Lower leg skin (tissue), 4 donors: ENCODE results near the gene MEGF6. TPM values are rescaled to one million over a fixed set of nuclear protein-coding genes. Genes with fewer than 3 reads are reported as not detected.

Source experiments
- DNase-seq, 2 donors: peaks; one replicate each; pipeline ENCODE4 v3.0.0-alpha.2; 2019; ENCODE audit warnings: low spot score in 2 of 2
- H3K4me3 ChIP-seq: fragments of 200-600 bp; sonication (generic); 2 replicates; pipeline ENCODE4 v1.5.1; 2017; ENCODE audit warnings: mild to moderate bottlenecking, low read depth; ENCODE audit not compliant: poor library complexity, severe bottlenecking
- CTCF ChIP-seq, 3 donors: fragments of 450-650 bp; IDR thresholded peaks; one replicate each; pipeline ENCODE4 v1.5.1; 2016; ENCODE audit warnings: antibody characterized with exemption in 3 of 3, mild to moderate bottlenecking in 3 of 3, moderate library complexity in 2 of 3
- POLR2A ChIP-seq, 2 donors: fragments of 450-650 bp; IDR thresholded peaks; one replicate each; pipeline ENCODE4 v1.6.1; 2016 to 2017; ENCODE audit warnings: antibody characterized with exemption in 2 of 2, mild to moderate bottlenecking in 1 of 2, moderate library complexity in 1 of 2
- WGBS, 2 donors: methylation state at CpG; one replicate each; pipeline ENCODE4 v1.1.5; 2018; 5-methylcytosine and 5-hydroxymethylcytosine counted together
- intact Hi-C: fragments of 100-400 bp; cut with DNase I; formaldehyde crosslinking; loops from one replicate; pipeline ENCODE4 v1.15.0; 2023; ENCODE audit warnings: low total_unique reads
- total RNA-seq, 4 donors: library from RNA; depleted of rRNA; stranded (reverse); fragments of >200 nt; gene quantifications; one replicate each; pipeline ENCODE4 v1.1.0, GENCODE V29; 2016

MEGF6 gene
- total RNA-seq, 4 donors from 2014 or later: 81.1 to 147 (median 86.1) TPM

GRCh38 chr1:3604997-3605823, 6.1 kb downstream of the MEGF6 start:
- no peak for TF ChIP-seq POLR2A (IDR thresholded peaks at IDR 0.05)
- no peak for TF ChIP-seq CTCF (IDR thresholded peaks at IDR 0.05)
- WGBS, 2 donors: 82 to 97% methylated on average over 7 of the region's 7 CpGs
- DNase-seq: no peak
- H3K4me3 ChIP-seq: no peak overlapping the region
- intact Hi-C loops: no loop called here

GRCh38 chr1:3604468-3604974, 6.8 kb downstream of the MEGF6 start:
- WGBS, 2 donors: 91 to 94% methylated on average over 8 of the region's 8 CpGs
- intact Hi-C loops: no loop called here
- no peak overlapping the region for H3K4me3 ChIP-seq
- no peak for TF ChIP-seq POLR2A (IDR thresholded peaks at IDR 0.05)
- no peak for TF ChIP-seq CTCF (IDR thresholded peaks at IDR 0.05)
- no peak for DNase-seq

GRCh38 chr1:3603571-3604467, 7.5 kb downstream of the MEGF6 start:
- H3K4me3 ChIP-seq: no peak overlapping the region
- TF ChIP-seq CTCF (IDR thresholded peaks at IDR 0.05) (no peak), POLR2A (IDR thresholded peaks at IDR 0.05) (no peak)
- DNase-seq: no peak
- intact Hi-C loops: no loop called here
- 79 to 84% methylated on average over 19 to 28 of the region's 29 CpGs for WGBS, 2 donors

GRCh38 chr1:3603156-3603555, 8.2 kb downstream of the MEGF6 start:
- TF ChIP-seq CTCF (IDR thresholded peaks at IDR 0.05) (no peak), POLR2A (IDR thresholded peaks at IDR 0.05) (no peak)
- intact Hi-C loops: no loop called here
- no peak for DNase-seq
- H3K4me3 ChIP-seq: no peak overlapping the region
- WGBS, 2 donors: 89 to 94% methylated on average over 7 to 11 of the region's 11 CpGs

GRCh38 chr1:3602375-3602774, 8.9 kb downstream of the MEGF6 start:
- no peak overlapping the region for H3K4me3 ChIP-seq
- intact Hi-C loops: no loop called here
- TF ChIP-seq CTCF (IDR thresholded peaks at IDR 0.05) (no peak), POLR2A (IDR thresholded peaks at IDR 0.05) (no peak)
- DNase-seq: no peak
- WGBS, 2 donors: 89 to 92% methylated on average over 16 to 20 of the region's 21 CpGs
